DOHH2 (cell line): ENCODE results near the gene NAV2.

ENCODE experiments used
- EZH2phosphoT487 ChIP-seq: fragments of 200-600 bp; sonication (generic); IDR thresholded peaks from 2 replicates; pipeline ENCODE4 v1.6.1; 2017; ENCODE audit warnings: borderline replicate concordance, mild to moderate bottlenecking, antibody characterized with exemption, low read length, moderate library complexity, mixed read lengths
- TF ChIP-seq, protein P1 (sequence below): fragments of 200-600 bp; sonication (generic); IDR thresholded peaks from one replicate; pipeline ENCODE4 v1.5.1; 2014; ENCODE audit warnings: antibody characterized with exemption, mild to moderate bottlenecking, low read depth, low read length; ENCODE audit not compliant: poor library complexity, severe bottlenecking

DNA sequence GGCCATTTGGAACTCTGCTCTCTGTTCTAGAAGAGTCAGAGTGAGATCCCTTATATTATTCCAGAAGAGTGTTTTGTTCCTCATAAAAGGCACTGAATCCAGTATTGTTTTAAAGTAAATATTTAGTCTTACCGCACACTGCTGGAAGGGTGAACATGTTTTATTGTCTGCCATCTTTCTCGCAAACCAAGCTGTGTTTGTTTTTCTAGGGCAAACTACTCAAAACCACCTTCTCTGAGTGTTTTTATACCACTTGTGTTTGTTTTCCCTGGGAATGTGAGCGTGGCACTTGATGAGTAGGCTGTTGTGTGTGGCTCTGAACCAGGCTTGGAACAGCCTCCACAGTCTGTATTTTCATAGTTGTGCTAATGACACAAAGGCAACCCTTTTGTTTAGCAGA is 357.8 kb downstream of the NAV2 start:
- TF ChIP-seq, protein P1, sequence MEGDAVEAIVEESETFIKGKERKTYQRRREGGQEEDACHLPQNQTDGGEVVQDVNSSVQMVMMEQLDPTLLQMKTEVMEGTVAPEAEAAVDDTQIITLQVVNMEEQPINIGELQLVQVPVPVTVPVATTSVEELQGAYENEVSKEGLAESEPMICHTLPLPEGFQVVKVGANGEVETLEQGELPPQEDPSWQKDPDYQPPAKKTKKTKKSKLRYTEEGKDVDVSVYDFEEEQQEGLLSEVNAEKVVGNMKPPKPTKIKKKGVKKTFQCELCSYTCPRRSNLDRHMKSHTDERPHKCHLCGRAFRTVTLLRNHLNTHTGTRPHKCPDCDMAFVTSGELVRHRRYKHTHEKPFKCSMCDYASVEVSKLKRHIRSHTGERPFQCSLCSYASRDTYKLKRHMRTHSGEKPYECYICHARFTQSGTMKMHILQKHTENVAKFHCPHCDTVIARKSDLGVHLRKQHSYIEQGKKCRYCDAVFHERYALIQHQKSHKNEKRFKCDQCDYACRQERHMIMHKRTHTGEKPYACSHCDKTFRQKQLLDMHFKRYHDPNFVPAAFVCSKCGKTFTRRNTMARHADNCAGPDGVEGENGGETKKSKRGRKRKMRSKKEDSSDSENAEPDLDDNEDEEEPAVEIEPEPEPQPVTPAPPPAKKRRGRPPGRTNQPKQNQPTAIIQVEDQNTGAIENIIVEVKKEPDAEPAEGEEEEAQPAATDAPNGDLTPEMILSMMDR, result no peak
- no peak for TF ChIP-seq EZH2phosphoT487
